Measurements from ENCODE around the gene TOB2. TPM values are rescaled to one million over a fixed set of nuclear protein-coding genes. Genes with fewer than 3 reads are reported as not detected.
"Not testable (repeated sequence)": the region's sequence is repeated elsewhere in the genome, so short reads cannot be mapped to it uniquely, and the experiment has no call there.

The TOB2 gene
- total RNA-seq, 1 donor: 7.2 TPM

- Histone ChIP-seq H3K4me3 (ENCODE audit: low read length) (no peak overlapping the region), H3K9me3 (ENCODE audit: low read depth, low read length) (no peaks in the 10 kb centered on the region), H3K4me1 (ENCODE audit: insufficient read depth, low read length) (peaks cover 18% of the 10 kb centered on the region), H3K27me3 (ENCODE audit: insufficient read depth, low read length) (no peaks in the 10 kb centered on the region)
Observed at GRCh38 chr22:41418717-41419116, 27.9 kb downstream of the TOB2 start.

GRCh38 chr22:41417622-41418390 lies 28.8 kb downstream of the TOB2 start:
- Histone ChIP-seq H3K27me3 (ENCODE audit: insufficient read depth, low read length) (no peaks in the 10 kb centered on the region), H3K9me3 (ENCODE audit: low read depth, low read length) (no peaks in the 10 kb centered on the region), H3K4me1 (ENCODE audit: insufficient read depth, low read length) (peaks cover 22% of the 10 kb centered on the region), H3K4me3 (ENCODE audit: low read length) (no peak overlapping the region)

- H3K4me3 ChIP-seq (ENCODE audit: low read length): no peak overlapping the region
- no peaks in the 10 kb centered on the region for H3K27me3 ChIP-seq (ENCODE audit: insufficient read depth, low read length)
- peaks cover 38% of the 10 kb centered on the region for H3K4me1 ChIP-seq (ENCODE audit: insufficient read depth, low read length)
- no peaks in the 10 kb centered on the region for H3K9me3 ChIP-seq (ENCODE audit: low read depth, low read length)
Observed at GRCh38 chr22:41415554-41415953, 31.0 kb downstream of the TOB2 start.

GRCh38 chr22:41411021-41411851 lies 35.4 kb downstream of the TOB2 start:
- Histone ChIP-seq H3K27me3 (ENCODE audit: insufficient read depth, low read length) (no peaks in the 10 kb centered on the region), H3K4me1 (ENCODE audit: insufficient read depth, low read length) (peaks cover 38% of the 10 kb centered on the region), H3K4me3 (ENCODE audit: low read length) (no peak overlapping the region), H3K9me3 (ENCODE audit: low read depth, low read length) (no peaks in the 10 kb centered on the region)

- no peaks in the 10 kb centered on the region for H3K27me3 ChIP-seq (ENCODE audit: insufficient read depth, low read length)
- H3K4me1 ChIP-seq (ENCODE audit: insufficient read depth, low read length): peaks cover 33% of the 10 kb centered on the region
- H3K4me3 ChIP-seq (ENCODE audit: low read length): no peak overlapping the region
- no peaks in the 10 kb centered on the region for H3K9me3 ChIP-seq (ENCODE audit: low read depth, low read length)
Observed at GRCh38 chr22:41410311-41410751, 36.3 kb downstream of the TOB2 start.

GRCh38 chr22:41408665-41409064 lies 37.9 kb downstream of the TOB2 start:
- no peak overlapping the region for H3K4me3 ChIP-seq (ENCODE audit: low read length)
- no peaks in the 10 kb centered on the region for H3K27me3 ChIP-seq (ENCODE audit: insufficient read depth, low read length)
- no peaks in the 10 kb centered on the region for H3K9me3 ChIP-seq (ENCODE audit: low read depth, low read length)
- H3K4me1 ChIP-seq (ENCODE audit: insufficient read depth, low read length): peaks cover 24% of the 10 kb centered on the region

- Histone ChIP-seq H3K9me3 (ENCODE audit: low read depth, low read length) (no peaks in the 10 kb centered on the region), H3K27me3 (ENCODE audit: insufficient read depth, low read length) (no peaks in the 10 kb centered on the region), H3K4me3 (ENCODE audit: low read length) (no peak overlapping the region), H3K4me1 (ENCODE audit: insufficient read depth, low read length) (peaks cover 16% of the 10 kb centered on the region)
Observed at GRCh38 chr22:41407433-41407832, 39.2 kb downstream of the TOB2 start.

GRCh38 chr22:41406410-41406809 lies 40.2 kb downstream of the TOB2 start:
- Histone ChIP-seq H3K27me3 (ENCODE audit: insufficient read depth, low read length) (no peaks in the 10 kb centered on the region), H3K4me1 (ENCODE audit: insufficient read depth, low read length) (peaks cover 6% of the 10 kb centered on the region), H3K4me3 (ENCODE audit: low read length) (no peak overlapping the region), H3K9me3 (ENCODE audit: low read depth, low read length) (no peaks in the 10 kb centered on the region)

- Histone ChIP-seq H3K4me3 (ENCODE audit: low read length) (no peak overlapping the region), H3K4me1 (ENCODE audit: insufficient read depth, low read length) (peaks cover 3% of the 10 kb centered on the region), H3K27me3 (ENCODE audit: insufficient read depth, low read length) (no peaks in the 10 kb centered on the region), H3K9me3 (ENCODE audit: low read depth, low read length) (no peaks in the 10 kb centered on the region)
Observed at GRCh38 chr22:41405588-41405987, 41.0 kb downstream of the TOB2 start.

GRCh38 chr22:41403532-41404318 lies 42.9 kb downstream of the TOB2 start:
- no peaks in the 10 kb centered on the region for H3K9me3 ChIP-seq (ENCODE audit: low read depth, low read length)
- H3K27me3 ChIP-seq (ENCODE audit: insufficient read depth, low read length): no peaks in the 10 kb centered on the region
- peaks cover 3% of the 10 kb centered on the region for H3K4me1 ChIP-seq (ENCODE audit: insufficient read depth, low read length)
- no peak overlapping the region for H3K4me3 ChIP-seq (ENCODE audit: low read length)

- not testable (repeated sequence) for H3K4me3 ChIP-seq (ENCODE audit: low read length); H3K27me3 ChIP-seq (ENCODE audit: insufficient read depth, low read length); H3K9me3 ChIP-seq (ENCODE audit: low read depth, low read length); H3K4me1 ChIP-seq (ENCODE audit: insufficient read depth, low read length)
Observed at GRCh38 chr22:41402851-41403250, 43.8 kb downstream of the TOB2 start.

- Histone ChIP-seq H3K4me1 (ENCODE audit: insufficient read depth, low read length) (peaks cover 3% of the 10 kb centered on the region), H3K4me3 (ENCODE audit: low read length) (no peak overlapping the region), H3K27me3 (ENCODE audit: insufficient read depth, low read length) (no peaks in the 10 kb centered on the region), H3K9me3 (ENCODE audit: low read depth, low read length) (no peaks in the 10 kb centered on the region)
Observed at GRCh38 chr22:41401781-41402648, 44.6 kb downstream of the TOB2 start.

- Histone ChIP-seq H3K4me1 (ENCODE audit: insufficient read depth, low read length) (peaks cover 1% of the 10 kb centered on the region), H3K9me3 (ENCODE audit: low read depth, low read length) (no peaks in the 10 kb centered on the region), H3K27me3 (ENCODE audit: insufficient read depth, low read length) (no peaks in the 10 kb centered on the region), H3K4me3 (ENCODE audit: low read length) (no peak overlapping the region)
Observed at GRCh38 chr22:41398921-41399320, 47.7 kb downstream of the TOB2 start.

GRCh38 chr22:41397143-41397811 lies 49.3 kb downstream of the TOB2 start:
- Histone ChIP-seq H3K27me3 (ENCODE audit: insufficient read depth, low read length) (no peaks in the 10 kb centered on the region), H3K4me3 (ENCODE audit: low read length) (no peak overlapping the region), H3K4me1 (ENCODE audit: insufficient read depth, low read length) (no peaks in the 10 kb centered on the region), H3K9me3 (ENCODE audit: low read depth, low read length) (no peaks in the 10 kb centered on the region)

All from mononuclear cell (primary cell).